Stomach (tissue), 9 donors: Measurements from ENCODE around the gene KRTAP29-1. TPM values are rescaled to one million over a fixed set of nuclear protein-coding genes. Genes with fewer than 3 reads are reported as not detected.

Experiments
- DNase-seq, 2 donors: peaks; one replicate each; pipeline versions ENCODE4 v3.0.0 to v3.0.0-alpha.2; 2013 to 2019
- H3K27ac ChIP-seq, 5 donors: fragments of 200-600 bp in 4 of 5; sonication (generic) in 4 of 5; one replicate each; pipeline ENCODE4 v1.5.1; 2013 to 2019; ENCODE audit warnings: mild to moderate bottlenecking in 1 of 5, moderate library complexity in 1 of 5
- H3K27me3 ChIP-seq, 3 donors: fragments of 200-600 bp; sonication (generic); one replicate each; pipeline ENCODE4 v1.5.1; 2017 to 2019; ENCODE audit warnings: mixed run types in 1 of 3
- H3K36me3 ChIP-seq, 4 donors: fragments of 200-600 bp; sonication (generic); 1 replicate in 3 of 4; 2 replicates in 1 of 4; pipeline ENCODE4 v1.5.1; 2016 to 2019
- H3K4me1 ChIP-seq, 4 donors: fragments of 200-600 bp; sonication (generic); one replicate each; pipeline ENCODE4 v1.5.1; 2016 to 2019
- H3K4me3 ChIP-seq, 4 donors: fragments of 200-600 bp; sonication (generic) in 3 of 4; one replicate each; pipeline ENCODE4 v1.5.1; 2016 to 2019; ENCODE audit warnings: mild to moderate bottlenecking in 1 of 4
- H3K9me3 ChIP-seq, 4 donors: fragments of 200-600 bp; sonication (generic); one replicate each; pipeline ENCODE4 v1.5.1; 2016 to 2019
- CTCF ChIP-seq, 7 experiments: fragments of 450-650 bp in 4 of 7; fragments of 200-600 bp in 3 of 7; sonication (generic) in 3 of 7; IDR thresholded peaks; one replicate each; pipeline ENCODE4 v1.5.1; 2016 to 2019; ENCODE audit warnings: antibody characterized with exemption in 7 of 7, control low read depth in 2 of 7, mild to moderate bottlenecking in 1 of 7
- EP300 ChIP-seq: sonication (generic); formaldehyde crosslinking; IDR thresholded peaks from one replicate; pipeline ENCODE4 v1.6.1; 2017; ENCODE audit warnings: antibody characterized with exemption
- POLR2A ChIP-seq, 4 donors: fragments of 450-650 bp; IDR thresholded peaks; one replicate each; pipeline ENCODE4 v1.6.1; 2016; ENCODE audit warnings: antibody characterized with exemption in 4 of 4, control low read depth in 2 of 4, mild to moderate bottlenecking in 1 of 4, moderate library complexity in 1 of 4
- POLR2AphosphoS5 ChIP-seq, 3 donors: sonication (generic); formaldehyde crosslinking; IDR thresholded peaks; one replicate each; pipeline ENCODE4 v1.6.1; 2016; ENCODE audit warnings: antibody characterized with exemption in 3 of 3
- WGBS, 5 donors: extraction: QIAGEN DNeasy Blood & Tissue Kit in 3 of 5; methylation state at CpG; one replicate each; pipeline versions ENCODE4 v1.1.5 to v1.1.7; 2013 to 2018; 5-methylcytosine and 5-hydroxymethylcytosine counted together
- intact Hi-C: fragments of 100-400 bp; cut with DNase I; formaldehyde crosslinking; loops from one replicate; pipeline ENCODE4 v1.15.1; 2023; ENCODE audit warnings: low total_unique reads
- polyA plus RNA-seq, 3 donors: library from polyadenylated mRNA; stranded (reverse); fragments of 200-250 nt; gene quantifications; one replicate each; pipeline ENCODE4 v1.2.3, GENCODE V29; 2013
- total RNA-seq, 5 donors: library from RNA; depleted of rRNA; stranded (reverse); fragments of >200 nt; gene quantifications; one replicate each; pipeline versions ENCODE4 v1.1.0 to v1.2.3, GENCODE V29; 2014 to 2016
- donor health status: healthy with polysubstance abuse.
- donor health status: Bipolar disorder and iron deficiency.
- donor health status: healthy.

KRTAP29-1 gene
- total and polyA plus RNA-seq, 8 donors: not detected

GRCh38 chr17:41311111-41311510 is 8.5 kb upstream of the KRTAP29-1 start:
- peaks cover 0 to 40% (median 0%) of the 10 kb centered on the region in 3 donors for H3K27me3 ChIP-seq
- 69 to 86% (median 76%) methylated on average over 1 of the region's 1 CpG for WGBS, 5 donors

GRCh38 chr17:41308918-41309359 is 6.3 kb upstream of the KRTAP29-1 start, which contains the start of gene KRTAP16-1:
Gene KRTAP16-1 (minus strand): TSS chr17:41309309. CDS start chr17:41309253, 56 bp downstream.
- intact Hi-C loops: no loop called here
- DNase-seq: no peak
- peak within 1 kb of the TSS in 2 of 5 donors; percentile 52 to 69 for H3K27ac ChIP-seq
- no peaks in the 10 kb centered on the region for H3K36me3 ChIP-seq
- TF ChIP-seq EP300 (no peak), POLR2A (IDR thresholded peaks at IDR 0.05) (no peak), POLR2AphosphoS5 (IDR thresholded peaks at IDR 0.05) (no peak), CTCF (IDR thresholded peaks at IDR 0.05) (no peak)
- H3K4me1 ChIP-seq: peaks cover 0 to 6% (median 0%) of the 10 kb centered on the region in 4 donors
- 61 to 81% (median 69%) methylated on average over 4 to 7 of the region's 7 CpGs for WGBS, 5 donors
- H3K4me3 ChIP-seq: peak within 1 kb of the TSS in 1 of 4 donors; percentile 12
- peaks cover 0 to 27% (median 0%) of the 10 kb centered on the region in 3 donors for H3K27me3 ChIP-seq
- H3K9me3 ChIP-seq: no peaks in the 10 kb centered on the region

More at GRCh38 chr17:41311111-41311510, 8.5 kb upstream of the KRTAP29-1 start:
- TF ChIP-seq EP300 (no peak), POLR2A (IDR thresholded peaks at IDR 0.05) (no peak), CTCF (IDR thresholded peaks at IDR 0.05) (no peak), POLR2AphosphoS5 (IDR thresholded peaks at IDR 0.05) (no peak)
- H3K9me3 ChIP-seq: no peaks in the 10 kb centered on the region
- no peak overlapping the region for H3K27ac ChIP-seq
- no peaks in the 10 kb centered on the region for H3K36me3 ChIP-seq
- DNase-seq: no peak
- H3K4me3 ChIP-seq: no peak overlapping the region
- peaks cover 0 to 6% (median 0%) of the 10 kb centered on the region in 4 donors for H3K4me1 ChIP-seq
- intact Hi-C loops: no loop called here

- H3K4me3 ChIP-seq: peak overlapping the region in 1 of 4 donors; percentile 12
- H3K4me1 ChIP-seq: peaks cover 0 to 6% (median 0%) of the 10 kb centered on the region in 4 donors
- no peaks in the 10 kb centered on the region for H3K36me3 ChIP-seq
- H3K9me3 ChIP-seq: no peaks in the 10 kb centered on the region
- peak overlapping the region in 2 of 5 donors; percentile 52 to 69 for H3K27ac ChIP-seq
- WGBS, 5 donors: 46 to 67% (median 59%) methylated on average over 10 of the region's 10 CpGs
- H3K27me3 ChIP-seq: peaks cover 0 to 25% (median 0%) of the 10 kb centered on the region in 3 donors
- TF ChIP-seq POLR2AphosphoS5 (IDR thresholded peaks at IDR 0.05): no peak
- TF ChIP-seq EP300: no peak
- TF ChIP-seq CTCF (IDR thresholded peaks at IDR 0.05): no peak
- no peak for TF ChIP-seq POLR2A (IDR thresholded peaks at IDR 0.05)
- peak in 1 of 2 donors; percentile 70 for DNase-seq
- intact Hi-C loops: no loop called here
These were observed 5.7 kb upstream of the KRTAP29-1 start for GRCh38 chr17:41308251-41308917.

GRCh38 chr17:41307647-41308046 is 5.0 kb upstream of the KRTAP29-1 start:
- H3K4me3 ChIP-seq: peak overlapping the region in 1 of 4 donors; percentile 12
- no peak for TF ChIP-seq POLR2AphosphoS5 (IDR thresholded peaks at IDR 0.05)
- TF ChIP-seq POLR2A (IDR thresholded peaks at IDR 0.05): no peak
- no peak for TF ChIP-seq EP300
- TF ChIP-seq CTCF (IDR thresholded peaks at IDR 0.05): no peak
- DNase-seq: no peak

More at GRCh38 chr17:41307647-41308046, 5.0 kb upstream of the KRTAP29-1 start:
- H3K27ac ChIP-seq: no peak overlapping the region
- intact Hi-C loops: no loop called here
- peaks cover 0 to 6% (median 0%) of the 10 kb centered on the region in 4 donors for H3K4me1 ChIP-seq
- no peaks in the 10 kb centered on the region for H3K36me3 ChIP-seq
- no peaks in the 10 kb centered on the region for H3K9me3 ChIP-seq
- peaks cover 0 to 25% (median 0%) of the 10 kb centered on the region in 3 donors for H3K27me3 ChIP-seq
- 79 to 85% (median 81%) methylated on average over 9 of the region's 9 CpGs for WGBS, 5 donors
